Left lung (tissue), 10 donors: ENCODE measurements around the gene ZNF624. TPM values are rescaled to one million over a fixed set of nuclear protein-coding genes. Genes with fewer than 3 reads are reported as not detected.
"Not testable (repeated sequence)": the region's sequence is repeated elsewhere in the genome, so short reads cannot be mapped to it uniquely, and the experiment has no call there.

Experiments
- ATAC-seq: fragments of 200-7000 bp; cut with Tn5 transposase; one replicate; pipeline ENCODE4 v1.9.1; 2020; ENCODE audit warnings: moderate library complexity
- DNase-seq, 4 donors: peaks; one replicate each; pipeline ENCODE4 v3.0.0-alpha.2; 2013 to 2020
- H3K27ac ChIP-seq, 2 donors: fragments of 200-600 bp; sonication (generic) in 1 of 2; one replicate each; pipeline versions ENCODE4 v1.5.0 to v1.8.0; 2020 to 2021
- H3K27me3 ChIP-seq, 2 donors: fragments of 200-600 bp; sonication (generic) in 1 of 2; one replicate each; pipeline versions ENCODE4 v1.5.0 to v1.8.0; 2020 to 2021
- H3K36me3 ChIP-seq, 2 donors: fragments of 200-600 bp; sonication (generic) in 1 of 2; one replicate each; pipeline versions ENCODE4 v1.5.0 to v1.8.0; 2020 to 2021
- H3K4me1 ChIP-seq, 2 donors: fragments of 200-600 bp; one replicate each; pipeline ENCODE4 v1.8.0; 2021
- H3K4me3 ChIP-seq, 2 donors: fragments of 200-600 bp; sonication (generic) in 1 of 2; one replicate each; pipeline versions ENCODE4 v1.5.0 to v1.8.0; 2020 to 2021; ENCODE audit warnings: mild to moderate bottlenecking in 1 of 2
- H3K9me3 ChIP-seq, 2 donors: fragments of 200-600 bp; sonication (generic) in 1 of 2; one replicate each; pipeline versions ENCODE4 v1.5.0 to v1.8.0; 2020 to 2021
- CTCF ChIP-seq, 2 donors: fragments of 200-600 bp; sonication (generic) in 1 of 2; IDR thresholded peaks; one replicate each; pipeline versions ENCODE4 v1.5.0 to v1.8.0; 2021; ENCODE audit warnings: antibody characterized with exemption in 2 of 2
- intact Hi-C, 2 donors: fragments of 100-400 bp; cut with DNase I; formaldehyde crosslinking; loops; one replicate each; pipeline versions ENCODE4 v1.11.2 to v1.14.2; 2022
- polyA plus RNA-seq, 6 donors: library from polyadenylated mRNA; unstranded; fragments of 120-200 nt; gene quantifications; one replicate each; pipeline ENCODE4 v1.2.1, GENCODE V29; 2013; ENCODE audit not compliant: insufficient read length in 6 of 6
- total RNA-seq, 2 donors: library from RNA; stranded (reverse); fragmentation: NEBNext Ultra II Directional; extraction: Animal tissue kit (Norgen Biotek cat#: 25700); gene quantifications; one replicate each; pipeline ENCODE4 v1.2.1, GENCODE V29; 2021
- donor health status: DM: no; HTN: yes; CAD: no.
- donor health status: DM: no; HTN: no; CAD: no.

Gene ZNF624
- total and polyA plus RNA-seq, 8 donors: 3.6 to 10.4 (median 9.1) TPM

DNA sequence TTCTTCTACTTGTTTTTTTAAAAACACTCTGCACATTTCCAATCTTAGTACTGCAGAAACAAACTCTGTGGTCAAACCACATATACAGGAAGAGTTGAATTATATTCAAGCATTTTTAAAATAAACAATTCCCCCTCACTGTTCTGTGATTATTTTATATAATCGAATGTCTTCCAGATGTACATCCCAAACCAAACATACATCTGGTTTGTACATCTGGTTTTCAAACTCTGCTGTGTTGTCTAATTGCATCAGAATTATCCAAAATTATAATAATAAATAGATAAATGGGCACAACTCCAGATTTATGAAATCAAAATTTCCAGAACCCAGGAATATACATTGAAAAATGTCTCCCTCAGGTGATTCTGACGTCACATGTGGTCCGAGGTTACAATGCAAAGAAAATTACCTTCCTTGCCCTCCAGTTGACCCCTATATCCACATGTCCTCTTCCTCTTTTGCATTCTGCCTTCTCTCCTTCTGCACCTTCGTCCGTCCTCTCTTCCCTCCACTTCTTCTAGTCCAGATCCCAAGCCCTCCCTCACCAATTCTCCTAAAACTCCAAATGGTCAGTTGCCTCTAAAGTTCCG lies 23.1 kb upstream of the ZNF624 start:
- Histone ChIP-seq H3K36me3 (no peaks in the 10 kb centered on the region), H3K4me1 (no peaks in the 10 kb centered on the region), H3K4me3 (no peak overlapping the region), H3K9me3 (no peaks in the 10 kb centered on the region), H3K27me3 (peaks cover 5 to 11% of the 10 kb centered on the region in 2 donors), H3K27ac (no peak overlapping the region)
- TF ChIP-seq CTCF (IDR thresholded peaks at IDR 0.05): no peak
- no peak for ATAC-seq
- no peak for DNase-seq
- intact Hi-C loops: no loop called here

DNA sequence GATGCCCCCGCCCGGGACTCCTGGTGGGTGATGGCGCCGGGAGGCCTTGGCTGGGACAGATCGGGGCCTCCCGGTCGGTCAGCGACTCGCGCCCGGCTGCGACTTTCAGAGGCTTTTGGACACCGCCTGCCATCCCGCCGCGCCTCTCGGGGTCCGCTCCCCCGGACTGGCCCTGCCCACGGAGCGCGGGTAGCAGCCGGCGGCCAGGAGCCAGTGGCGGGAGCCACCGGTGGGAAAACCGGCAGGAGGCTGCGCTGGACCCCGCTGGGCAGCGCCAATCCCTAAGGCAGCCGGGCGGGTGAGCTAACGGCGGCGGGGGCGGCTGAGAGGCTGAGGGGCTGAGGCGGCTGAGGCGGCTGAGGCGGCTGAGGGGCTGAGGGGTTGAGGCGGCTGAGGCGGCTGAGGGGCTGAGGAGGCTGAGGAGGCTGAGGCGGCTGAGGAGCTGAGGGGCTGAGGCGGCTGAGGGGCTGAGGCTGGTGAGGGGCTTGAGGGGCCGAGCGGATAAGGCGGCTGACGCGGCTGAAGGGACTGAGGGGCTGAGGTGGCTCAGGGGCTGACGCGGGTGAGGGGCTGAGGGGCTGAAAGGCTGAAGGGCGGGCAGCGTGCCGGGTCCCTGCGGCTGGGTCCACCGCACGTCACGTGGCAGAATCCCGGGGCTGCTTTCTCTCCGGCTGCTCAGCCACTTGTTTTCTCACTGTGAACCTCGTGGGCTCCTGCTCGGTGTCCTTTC lies 13.4 kb upstream of the ZNF624 start:
- intact Hi-C loops, DNase-seq, H3K27ac ChIP-seq, H3K9me3 ChIP-seq, H3K4me3 ChIP-seq, H3K36me3 ChIP-seq, H3K4me1 ChIP-seq: not testable (repeated sequence)
- peak; percentile 47 for ATAC-seq
- H3K27me3 ChIP-seq: peaks cover 26 to 79% of the 10 kb centered on the region in 2 donors

- intact Hi-C loops, H3K4me1 ChIP-seq, H3K36me3 ChIP-seq, H3K9me3 ChIP-seq, H3K27ac ChIP-seq, ATAC-seq, H3K4me3 ChIP-seq, DNase-seq: not testable (repeated sequence)
- H3K27me3 ChIP-seq: peaks cover 26 to 75% of the 10 kb centered on the region in 2 donors
Measured at GRCh38 chr17:16666553-16666906, 12.9 kb upstream of the ZNF624 start.

- DNase-seq (no peak), ATAC-seq (no peak)
- Histone ChIP-seq H3K4me1 (no peaks in the 10 kb centered on the region), H3K9me3 (no peaks in the 10 kb centered on the region), H3K36me3 (no peaks in the 10 kb centered on the region), H3K27me3 (peaks cover 8 to 46% of the 10 kb centered on the region in 2 donors), H3K4me3 (no peak overlapping the region), H3K27ac (no peak overlapping the region)
- intact Hi-C loops: no loop called here
- no peak for TF ChIP-seq CTCF (IDR thresholded peaks at IDR 0.05)
Measured at GRCh38 chr17:16662936-16663335, 9.3 kb upstream of the ZNF624 start.

DNA sequence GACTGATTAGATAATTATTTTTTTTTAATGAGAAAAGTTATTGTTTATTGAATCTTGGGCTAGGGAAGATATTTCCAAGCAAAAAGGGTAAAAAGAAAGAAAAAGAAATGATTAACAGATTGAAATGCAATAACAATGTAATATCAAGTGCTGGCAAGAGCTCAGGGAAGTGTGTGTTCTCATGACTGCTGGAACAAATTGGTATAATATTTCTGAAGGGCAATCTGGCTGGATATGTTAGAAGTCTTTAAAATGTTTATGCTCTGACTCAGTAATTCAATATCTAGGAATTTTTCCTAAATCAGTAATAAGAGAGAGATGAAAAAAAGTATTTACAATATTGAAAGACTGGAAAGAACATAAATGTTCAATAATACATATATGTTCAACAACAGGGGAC lies 7.6 kb upstream of the ZNF624 start:
- Histone ChIP-seq H3K27ac (no peak overlapping the region), H3K9me3 (no peaks in the 10 kb centered on the region), H3K4me3 (no peak overlapping the region), H3K36me3 (no peaks in the 10 kb centered on the region), H3K4me1 (no peaks in the 10 kb centered on the region), H3K27me3 (peaks cover 0 to 31% of the 10 kb centered on the region in 2 donors)
- ATAC-seq (no peak), DNase-seq (no peak)
- intact Hi-C loops: no loop called here
- no peak for TF ChIP-seq CTCF (IDR thresholded peaks at IDR 0.05)

GRCh38 chr17:16652847-16653366 lies 743 bp downstream of the ZNF624 start:
- H3K9me3 ChIP-seq: no peaks in the 10 kb centered on the region
- ATAC-seq (no peak), DNase-seq (peak in 1 of 4 donors; percentile 12)
- peak overlapping the region; percentile 67 to 68 for H3K4me3 ChIP-seq
- no peaks in the 10 kb centered on the region for H3K36me3 ChIP-seq
- TF ChIP-seq CTCF (IDR thresholded peaks at IDR 0.05): no peak
- peaks cover 7 to 16% of the 10 kb centered on the region in 2 donors for H3K4me1 ChIP-seq
- H3K27me3 ChIP-seq: no peaks in the 10 kb centered on the region
- H3K27ac ChIP-seq: peak overlapping the region; percentile 87 to 90
- intact Hi-C loops: no loop called here
